CD4-positive, alpha-beta T cell treated with Interleukin-21 for 1 hour (primary cell): ENCODE measurements around the gene PIMREG.

Experiments used
- DNase-seq: peaks from one replicate; pipeline ENCODE4 v3.0.0-alpha.2; 2020

The PIMREG gene, protein sequence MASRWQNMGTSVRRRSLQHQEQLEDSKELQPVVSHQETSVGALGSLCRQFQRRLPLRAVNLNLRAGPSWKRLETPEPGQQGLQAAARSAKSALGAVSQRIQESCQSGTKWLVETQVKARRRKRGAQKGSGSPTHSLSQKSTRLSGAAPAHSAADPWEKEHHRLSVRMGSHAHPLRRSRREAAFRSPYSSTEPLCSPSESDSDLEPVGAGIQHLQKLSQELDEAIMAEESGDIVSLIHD

GRCh38 chr17:6443692-6444570, at the start of gene PIMREG:
Gene PIMREG, plus strand, starts transcription at chr17:6444455. Its CDS starts 656 bp downstream, at chr17:6445111.
- DNase-seq: peak; percentile 90

- no peak for DNase-seq
These were observed 45.3 kb upstream of the PIMREG start for GRCh38 chr17:6398955-6399354.

DNA sequence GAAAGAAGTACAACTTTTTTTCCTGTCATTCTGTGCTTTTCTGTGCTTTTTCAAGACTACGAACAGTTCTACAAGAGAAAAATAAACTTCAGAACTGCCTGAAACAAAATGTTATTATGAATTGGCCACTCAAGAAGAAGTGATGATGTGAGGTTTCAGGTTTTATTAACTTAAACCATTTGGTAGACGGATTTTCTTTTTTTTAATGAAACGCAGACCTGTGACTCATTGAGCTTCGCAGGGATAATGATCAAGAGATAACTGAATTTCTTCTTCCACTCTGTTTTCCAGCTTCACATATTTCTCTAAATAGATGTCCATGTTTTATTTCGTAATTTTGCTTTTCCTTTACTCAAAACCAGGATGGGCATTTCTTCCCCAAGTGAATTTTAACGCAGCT, 42.0 kb upstream of the PIMREG start:
- no peak for DNase-seq

DNA sequence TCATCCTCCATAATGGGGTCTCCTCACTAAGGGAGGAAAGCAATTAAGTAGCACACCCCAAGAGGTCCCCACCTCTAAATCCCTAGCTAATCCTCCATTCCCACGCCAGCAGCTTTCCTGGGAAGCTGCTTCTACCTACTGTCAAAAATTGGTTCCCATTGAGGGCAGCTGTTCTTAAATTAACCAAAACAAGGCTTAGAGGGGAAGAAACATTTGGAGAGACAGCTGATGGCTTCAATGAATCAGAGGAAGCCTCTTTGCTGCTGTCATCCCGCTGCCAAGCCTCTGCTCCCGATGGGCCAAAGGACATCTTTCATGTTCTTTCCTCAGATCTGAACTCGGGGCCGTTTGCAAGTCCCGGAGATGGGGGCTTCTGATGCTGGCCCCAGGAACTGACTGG, 36.0 kb upstream of the PIMREG start:
- DNase-seq: no peak

- no peak for DNase-seq
These were observed 35.5 kb upstream of the PIMREG start for GRCh38 chr17:6408735-6409134.

DNA sequence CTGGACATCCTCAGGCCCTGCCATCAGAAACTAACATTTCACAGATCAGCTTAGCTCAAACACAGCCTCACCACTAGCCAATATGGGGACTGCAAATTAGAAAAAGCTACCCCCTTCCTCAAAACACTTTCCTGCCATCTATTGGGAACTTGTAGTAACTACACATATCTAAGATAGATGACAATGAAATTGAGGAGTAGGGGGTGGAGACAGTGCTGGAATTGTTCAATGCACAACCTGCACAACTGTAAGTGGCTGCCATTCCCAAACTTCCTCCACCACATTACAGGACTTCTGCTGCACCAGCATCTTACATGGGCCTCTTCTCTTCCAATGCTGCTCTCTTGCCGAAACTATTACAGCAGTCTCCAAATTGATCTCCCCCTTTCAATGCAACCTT, 31.2 kb upstream of the PIMREG start:
- DNase-seq: peak; percentile 12

DNA sequence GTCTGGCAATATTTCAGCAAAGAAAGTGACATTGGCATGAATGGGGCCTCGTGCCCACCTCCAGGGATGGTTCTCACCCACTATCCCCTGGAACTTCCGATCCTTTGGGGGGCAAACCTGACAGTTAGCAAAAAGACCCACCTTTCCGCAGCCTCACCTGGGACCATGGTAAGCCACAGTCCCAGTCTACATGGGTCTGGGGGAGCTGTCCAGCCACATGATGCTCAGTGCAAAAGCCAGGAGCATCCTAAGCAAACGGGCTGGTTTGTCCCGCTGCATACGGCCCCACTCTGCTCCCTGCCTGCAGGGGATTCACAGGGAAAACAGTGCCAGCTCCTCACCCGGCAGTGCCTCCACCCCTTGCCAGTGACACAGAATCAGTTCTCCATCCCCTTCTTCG, 28.6 kb upstream of the PIMREG start:
- no peak for DNase-seq

GRCh38 chr17:6420173-6420641, 24.0 kb upstream of the PIMREG start:
- DNase-seq: peak; percentile 8

DNA sequence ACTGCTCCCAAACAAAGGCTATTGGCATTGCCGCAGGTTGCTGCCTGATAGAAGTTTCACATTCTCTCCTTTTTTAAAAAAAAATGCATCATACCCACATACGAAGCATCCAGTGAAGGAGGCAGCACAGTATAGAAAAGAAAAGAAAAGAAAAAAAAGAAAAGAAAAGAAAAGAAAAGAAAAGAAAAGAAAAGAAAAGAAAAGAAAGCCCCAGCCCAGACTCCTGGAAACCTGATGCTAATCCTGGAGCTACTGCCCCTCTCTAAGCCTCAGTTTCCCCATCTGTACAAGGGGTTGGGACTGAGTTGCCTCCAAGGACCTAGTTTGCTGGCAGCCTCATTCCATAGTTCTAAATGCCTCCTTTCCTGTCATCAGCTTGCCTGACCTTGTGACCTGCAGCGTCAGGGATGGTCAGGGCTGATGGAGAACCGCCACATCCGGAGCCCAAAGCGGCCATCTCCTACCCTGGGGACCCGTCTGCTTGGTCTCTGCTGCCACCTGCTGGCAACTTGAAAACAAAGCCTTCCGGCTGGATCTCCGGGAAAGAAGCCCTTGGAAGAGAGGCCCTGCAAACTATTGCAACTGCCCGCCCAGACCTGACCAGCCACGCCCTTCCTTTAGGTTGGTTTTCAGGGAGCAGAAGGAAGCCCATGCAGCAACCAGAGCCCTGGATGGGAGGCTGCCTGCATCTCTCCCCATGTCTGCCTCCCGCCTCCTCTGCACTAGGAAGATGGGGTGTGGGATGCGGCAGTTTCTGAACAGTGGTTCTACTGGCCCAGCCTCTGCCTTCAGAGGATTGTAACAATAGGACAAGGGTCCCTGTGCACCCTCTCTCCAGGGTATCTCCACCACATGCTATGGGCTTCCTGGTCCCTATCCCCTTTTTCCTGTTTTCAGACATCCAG, 22.3 kb upstream of the PIMREG start:
- DNase-seq: peak; percentile 74

GRCh38 chr17:6422654-6423241, 21.5 kb upstream of the PIMREG start:
- no peak for DNase-seq

- no peak for DNase-seq
These were observed 20.3 kb upstream of the PIMREG start for GRCh38 chr17:6423931-6424330.

GRCh38 chr17:6425407-6425806, 18.8 kb upstream of the PIMREG start:
- no peak for DNase-seq

DNA sequence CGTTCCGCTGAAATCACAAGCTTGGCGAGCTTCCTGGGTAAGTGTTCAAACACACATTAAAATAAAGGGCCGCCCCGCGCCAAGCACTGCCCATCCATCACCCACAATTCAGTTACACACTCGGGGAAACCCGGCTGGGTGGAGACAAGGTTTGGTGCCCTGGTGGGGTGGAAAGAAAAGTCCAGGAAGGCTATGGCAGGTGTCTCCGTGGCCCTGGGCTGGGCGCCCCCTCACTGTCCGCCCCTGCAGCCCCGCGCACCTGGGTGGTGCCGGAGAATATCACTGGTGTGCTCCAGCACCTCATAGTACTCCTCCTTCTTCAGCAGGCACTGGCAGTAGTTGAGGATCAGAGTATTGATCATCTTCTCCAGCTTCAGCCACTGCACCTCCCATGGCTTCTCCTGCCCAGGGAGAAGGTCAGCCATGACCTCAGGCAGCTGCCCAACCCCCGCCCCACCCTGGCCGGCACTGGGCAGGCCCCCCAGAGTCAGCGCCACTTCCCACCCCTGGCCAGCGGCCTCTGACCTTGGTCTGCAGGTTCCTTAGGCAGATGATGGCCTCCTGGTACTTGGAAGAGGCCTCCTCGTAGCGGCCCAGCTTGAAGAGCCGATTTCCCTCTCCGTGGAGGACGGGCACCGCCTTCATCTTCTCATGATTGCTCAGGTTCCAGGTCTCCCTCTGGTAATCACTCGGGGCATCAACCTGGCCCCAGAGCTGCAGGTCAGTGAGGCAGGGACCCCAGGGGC, 17.7 kb upstream of the PIMREG start:
- no peak for DNase-seq

GRCh38 chr17:6427279-6427781, 16.9 kb upstream of the PIMREG start:
- DNase-seq: peak; percentile 66

DNA sequence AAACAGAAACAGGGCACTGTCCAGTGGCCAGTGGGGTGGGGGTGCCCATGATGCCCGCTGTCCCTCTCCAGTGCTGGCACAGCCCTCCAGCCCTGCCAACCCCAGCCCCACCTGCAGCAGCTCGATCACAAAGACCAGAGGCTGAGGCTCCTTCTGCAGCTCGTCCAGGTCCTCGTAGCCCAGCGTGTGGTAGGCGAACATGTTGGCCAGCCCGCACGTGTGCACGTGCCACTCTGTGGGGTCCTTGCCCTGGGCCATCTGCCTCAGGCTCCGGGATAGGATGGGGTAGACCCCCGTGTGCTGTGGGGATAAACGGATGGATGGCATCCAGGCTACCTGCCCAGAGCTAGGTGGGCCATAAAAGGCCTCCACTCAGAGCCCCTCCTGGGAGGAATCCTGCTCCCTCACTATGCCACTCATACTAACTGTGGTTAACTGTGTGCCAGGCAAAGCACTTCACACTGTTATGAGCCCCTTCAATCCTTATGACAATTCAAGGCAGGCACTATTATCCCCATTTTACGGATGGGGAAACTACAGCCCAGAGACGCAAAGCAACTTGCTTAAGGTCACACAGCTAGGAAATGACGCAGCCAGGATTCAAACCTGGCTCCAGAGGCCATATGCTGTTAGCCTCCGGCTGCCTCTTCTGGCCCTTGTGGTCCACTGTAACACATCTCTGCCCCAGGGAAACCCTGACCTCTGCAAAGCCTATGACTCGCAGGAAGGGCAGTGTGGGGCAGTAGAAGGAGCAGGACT, 15.9 kb upstream of the PIMREG start:
- DNase-seq: no peak

DNA sequence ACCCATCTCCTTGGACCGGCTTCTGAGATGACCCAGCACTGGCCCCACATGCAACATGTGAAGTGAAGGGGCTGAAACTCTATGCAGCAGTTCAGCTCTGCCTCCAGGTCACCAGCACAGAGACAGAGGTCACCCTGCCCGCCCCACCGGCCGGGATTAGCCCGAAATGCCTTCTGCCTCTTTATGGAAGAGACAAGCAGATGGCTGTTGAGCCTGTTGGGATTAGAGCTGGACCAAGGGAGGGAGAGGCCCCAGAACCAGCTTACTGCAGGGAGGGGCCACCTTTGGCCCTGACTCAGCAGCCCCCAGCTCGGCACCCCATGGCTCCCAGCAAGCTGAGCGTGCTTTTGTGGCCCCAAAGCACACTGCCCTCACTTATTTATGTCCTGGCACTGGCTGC, 15.0 kb upstream of the PIMREG start:
- no peak for DNase-seq

GRCh38 chr17:6430769-6431168, 13.5 kb upstream of the PIMREG start:
- peak; percentile 11 for DNase-seq

GRCh38 chr17:6435051-6435450, 9.2 kb upstream of the PIMREG start, which contains the start of gene AIPL1:
Gene AIPL1, minus strand, starts transcription at chr17:6435121. Its CDS starts 17 bp downstream, at chr17:6435104.
- no peak for DNase-seq

DNA sequence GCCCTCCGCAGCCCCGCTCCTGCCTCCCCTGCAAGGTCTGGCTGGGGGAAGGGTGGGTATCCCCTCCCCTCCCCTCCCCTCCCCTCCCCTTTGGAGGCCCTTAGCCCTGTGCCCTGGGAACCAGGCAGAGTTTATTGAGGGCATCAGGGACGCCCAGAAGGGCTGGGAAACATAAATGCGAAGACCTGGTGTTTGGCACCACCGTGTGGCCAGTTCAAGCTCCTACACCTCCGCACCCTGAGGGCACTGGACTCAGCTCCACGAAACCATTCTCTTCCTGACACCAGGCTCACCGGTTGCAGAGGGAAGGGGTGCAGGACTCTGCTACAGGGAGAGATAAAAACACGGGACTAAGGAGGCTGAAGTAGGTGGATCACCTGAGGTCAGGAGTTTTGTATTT, 8.3 kb upstream of the PIMREG start:
- DNase-seq: peak; percentile 68

- DNase-seq: no peak
These were observed 6.8 kb upstream of the PIMREG start for GRCh38 chr17:6437466-6437865.

DNA sequence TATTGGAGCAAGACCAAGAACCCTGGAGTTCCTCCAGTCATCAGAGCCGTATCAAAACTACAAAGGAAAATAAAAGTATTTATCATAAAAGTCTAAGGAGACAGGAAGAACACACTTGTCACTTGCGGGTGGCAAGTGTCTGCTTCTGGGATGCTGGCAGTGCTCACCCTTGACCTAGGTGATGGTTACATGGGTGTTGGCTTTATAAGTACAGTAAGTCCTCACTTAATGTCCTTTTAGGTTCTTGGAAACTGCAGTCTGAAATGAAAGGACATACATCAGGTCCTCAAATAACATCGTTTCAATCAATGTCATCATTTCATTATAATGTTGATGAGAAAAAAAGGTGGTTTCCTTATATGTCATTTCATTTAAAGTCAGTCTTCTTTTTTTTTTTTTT, 6.3 kb upstream of the PIMREG start:
- no peak for DNase-seq
